ENCODE results near the gene FAM98A.

GRCh38 chr2:33552758-33553461 is 46.2 kb downstream of the FAM98A start:
- TF ChIP-seq POLR2AphosphoS5 (IDR thresholded peaks at IDR 0.05) (no peak), POLR2A (IDR thresholded peaks at IDR 0.05) (no peak), CTCF (IDR thresholded peaks at IDR 0.05) (no peak), EP300 (IDR thresholded peaks at IDR 0.05) (no peak)

Data from stomach (tissue), 4 donors.